GM12864 (cell line): ENCODE results near the gene OGN.

ENCODE experiments used
- DNase-seq: peaks from one replicate; pipeline ENCODE4 v3.0.0-alpha.2; 2011; ENCODE audit warnings: low read depth
- H3K4me3 ChIP-seq: 2 replicates; pipeline ENCODE4 v1.5.1; 2011; ENCODE audit warnings: mild to moderate bottlenecking, low read depth, low read length, control low read depth
- CTCF ChIP-seq: IDR thresholded peaks from 2 replicates; pipeline ENCODE4 v1.5.1; 2011; ENCODE audit warnings: low read depth, mild to moderate bottlenecking, moderate library complexity, low read length, control low read depth, inconsistent platforms; ENCODE audit errors: missing control alignments

OGN gene

GRCh38 chr9:92349771-92350739 is 54.3 kb downstream of the OGN start:
- H3K4me3 ChIP-seq: no peak overlapping the region
- TF ChIP-seq CTCF: no peak
- DNase-seq: no peak

- no peak overlapping the region for H3K4me3 ChIP-seq
- TF ChIP-seq CTCF: no peak
- no peak for DNase-seq
These were observed 58.8 kb downstream of the OGN start for GRCh38 chr9:92345582-92345981.

- TF ChIP-seq CTCF: no peak
- DNase-seq: no peak
- H3K4me3 ChIP-seq: no peak overlapping the region
These were observed 61.4 kb downstream of the OGN start for GRCh38 chr9:92342825-92343488.

GRCh38 chr9:92341578-92341977 is 62.8 kb downstream of the OGN start:
- DNase-seq: no peak
- no peak for TF ChIP-seq CTCF
- H3K4me3 ChIP-seq: no peak overlapping the region

GRCh38 chr9:92333282-92333634 is 71.1 kb downstream of the OGN start:
- no peak for DNase-seq
- no peak overlapping the region for H3K4me3 ChIP-seq
- no peak for TF ChIP-seq CTCF
